NCI-H526 (cell line): ENCODE results near the gene PRLH.
A peak's percentile ranks its signal among the peaks of the same experiment; 100 is the strongest.
"Not testable (repeated sequence)": the region's sequence is repeated elsewhere in the genome, so short reads cannot be mapped to it uniquely, and the experiment has no call there.

Experiments
- DNase-seq, 2 experiments: peaks; one replicate each; lab custom pipeline; 2025; lab: John Stamatoyannopoulos, UW

The PRLH gene

DNA sequence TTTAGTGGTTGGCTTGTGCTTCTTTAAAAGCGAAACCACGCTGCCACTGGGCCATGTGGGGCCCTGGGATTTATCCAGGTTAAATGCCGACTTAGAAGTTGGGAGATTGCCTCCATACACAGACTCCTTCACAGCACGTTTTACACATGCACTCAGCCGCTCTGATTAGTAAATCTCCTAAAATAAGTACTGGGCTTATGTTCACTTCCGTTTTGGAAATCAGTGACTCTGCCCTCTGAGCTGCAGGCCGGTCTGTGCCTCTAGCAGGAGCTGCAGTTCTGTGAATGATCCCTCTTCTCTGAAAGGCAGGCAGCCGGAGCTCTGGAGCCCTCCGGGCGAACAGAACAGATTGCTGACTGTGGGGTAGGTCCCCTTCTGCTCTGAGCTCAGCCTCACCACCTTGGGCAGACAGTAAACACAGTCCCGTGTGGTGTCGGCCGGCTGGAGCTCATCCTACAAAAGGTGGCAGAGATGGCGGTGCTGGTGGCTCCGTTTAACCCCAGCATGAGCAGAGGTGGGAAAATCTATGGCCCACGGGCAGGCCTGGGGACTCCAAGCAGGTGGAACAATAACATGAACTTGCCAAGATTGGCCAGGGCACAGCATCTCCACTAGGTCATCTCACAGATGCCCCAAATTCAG lies 34.0 kb downstream of the PRLH start:
- no peak for DNase-seq

- no peak for DNase-seq
These were observed 35.2 kb downstream of the PRLH start for GRCh38 chr2:237601453-237602116.

- DNase-seq = no peak
These were observed 36.0 kb downstream of the PRLH start for GRCh38 chr2:237602409-237602808.

DNA sequence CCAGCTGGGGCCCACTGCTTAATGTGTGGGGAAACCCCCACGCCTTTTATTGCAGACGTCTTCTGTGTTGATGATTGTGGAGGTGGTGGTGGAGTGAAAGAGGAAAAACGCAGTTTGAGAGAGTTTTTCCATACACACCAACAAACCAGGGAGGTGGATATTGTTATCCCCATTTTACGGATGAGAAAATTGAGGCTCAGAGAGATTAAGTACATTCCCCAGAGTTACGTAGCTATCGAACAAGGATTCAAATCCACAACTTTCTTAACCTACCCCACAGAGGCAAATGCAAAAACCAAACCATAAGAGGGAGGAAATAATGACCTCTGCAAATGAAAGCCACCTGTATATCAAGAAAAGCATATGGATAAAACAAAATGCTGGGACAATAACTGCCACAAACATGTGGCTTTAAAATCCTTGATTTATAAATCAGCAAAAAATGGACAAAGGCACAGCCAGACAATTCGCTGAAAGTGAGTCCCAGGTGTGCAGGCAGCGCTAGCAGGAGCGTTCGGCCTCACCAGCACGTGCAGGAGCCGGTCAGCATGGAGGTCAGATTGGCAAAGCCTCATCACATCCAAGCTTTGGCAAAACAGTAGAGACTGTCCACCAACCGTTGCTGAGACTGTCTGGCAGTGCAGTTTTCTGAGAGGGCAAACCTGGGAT lies 36.8 kb downstream of the PRLH start:
- DNase-seq = no peak

DNA sequence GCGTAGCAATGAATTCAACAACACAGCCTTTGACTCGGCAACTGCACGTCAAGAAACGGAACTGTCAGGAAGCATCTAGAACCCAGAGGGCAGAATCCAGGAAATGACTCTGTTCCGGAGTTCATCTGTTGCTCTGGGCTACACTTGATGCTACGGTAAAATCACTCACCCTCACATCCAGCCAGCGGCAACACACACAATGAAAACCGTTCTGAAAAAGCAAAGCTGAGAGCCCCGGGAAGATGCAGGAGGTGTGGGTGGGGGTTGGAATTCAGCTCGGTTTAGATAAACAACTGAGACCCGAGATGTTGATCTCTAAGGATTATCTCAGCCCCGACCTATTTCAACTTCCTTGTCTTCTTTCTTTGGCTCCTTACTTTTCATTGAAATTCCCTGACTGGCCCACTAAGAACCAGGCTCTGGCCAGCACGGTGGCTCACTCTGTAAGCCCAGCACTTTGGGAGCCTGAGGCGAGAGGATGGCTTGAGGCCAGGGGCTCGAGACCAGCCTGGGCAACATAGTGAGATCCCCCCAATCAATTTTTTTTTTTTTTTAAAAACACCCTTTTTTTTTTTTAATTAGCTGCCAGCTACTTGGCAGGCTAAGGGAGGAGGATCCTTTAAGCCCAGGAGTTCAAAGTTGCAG lies 37.5 kb downstream of the PRLH start:
- DNase-seq = no peak

GRCh38 chr2:237604391-237604790 lies 38.0 kb downstream of the PRLH start:
- no peak for DNase-seq

GRCh38 chr2:237604960-237605359 lies 38.6 kb downstream of the PRLH start:
- DNase-seq = peak in 1 of 2 experiments; percentile 51

- not testable (repeated sequence) for DNase-seq
These were observed 40.1 kb downstream of the PRLH start for GRCh38 chr2:237606522-237606921.

DNA sequence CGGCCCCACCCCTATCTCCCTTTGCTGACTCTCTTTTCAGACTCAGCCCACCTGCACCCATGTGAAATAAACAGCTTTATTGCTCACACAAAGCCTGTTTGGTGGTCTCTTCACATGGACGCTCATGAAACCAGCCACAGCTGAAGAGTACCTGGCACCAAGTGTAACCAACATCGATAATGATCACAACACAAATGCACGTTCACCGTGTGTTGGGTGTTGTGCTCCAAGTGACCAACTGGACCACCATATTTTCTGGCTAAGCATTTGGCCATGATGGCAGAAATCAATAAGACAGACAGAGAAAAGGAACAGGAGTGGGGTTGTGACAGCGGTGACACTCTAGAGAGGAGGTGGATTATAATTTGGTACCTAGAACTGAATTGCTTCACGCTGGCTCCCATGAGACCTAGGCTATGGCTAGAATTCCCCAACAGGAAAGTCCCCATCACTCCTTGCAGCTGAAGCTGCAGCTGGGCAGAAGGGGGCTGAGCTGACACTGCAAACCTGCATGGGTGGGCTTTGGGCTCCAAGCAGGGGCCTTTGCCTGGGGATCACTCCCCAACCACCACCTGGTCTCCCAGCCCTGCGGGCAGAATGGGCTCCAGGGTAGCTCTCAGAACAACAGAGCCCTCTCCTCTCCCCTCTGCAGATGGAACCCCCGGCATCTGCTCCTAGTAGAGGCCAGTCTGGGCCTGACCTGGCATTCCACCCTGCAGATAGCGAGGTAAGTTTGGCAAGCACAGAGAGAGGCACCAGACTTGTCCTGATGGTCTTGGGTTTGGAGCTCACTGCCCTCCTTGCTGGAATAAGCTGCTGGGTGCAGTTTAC lies 46.4 kb downstream of the PRLH start:
- no peak for DNase-seq

DNA sequence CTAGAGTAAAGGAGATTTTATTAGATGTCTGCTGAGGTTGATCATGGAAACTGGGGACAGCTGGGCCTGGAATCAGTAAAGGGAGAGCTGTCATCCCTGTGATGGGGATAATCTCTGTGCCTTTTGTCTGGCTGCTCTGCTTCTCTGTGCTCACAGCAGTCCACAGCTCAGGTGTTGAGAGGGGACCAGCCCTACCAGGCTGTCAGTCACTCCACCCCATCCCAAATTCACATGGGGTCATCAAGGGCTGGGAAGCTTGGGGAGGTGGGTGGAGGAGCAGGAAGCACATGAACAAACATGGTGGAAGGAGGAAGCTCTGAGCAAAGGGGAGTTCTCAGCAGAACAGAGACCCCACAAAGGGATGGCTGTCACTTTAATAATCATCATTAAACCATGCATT lies 47.3 kb downstream of the PRLH start:
- no peak for DNase-seq

- no peak for DNase-seq
These were observed 47.9 kb downstream of the PRLH start for GRCh38 chr2:237614151-237614720.

- DNase-seq = no peak
These were observed 49.4 kb downstream of the PRLH start for GRCh38 chr2:237615631-237616249.

- no peak for DNase-seq
These were observed 50.0 kb downstream of the PRLH start for GRCh38 chr2:237616373-237616733.
